GM12875 (cell line): ENCODE results near the gene NOTCH1.

Source experiments
- H3K4me3 ChIP-seq: one replicate; pipeline ENCODE4 v1.5.1; 2011; ENCODE audit warnings: low read depth, low read length, control low read depth
- CTCF ChIP-seq: IDR thresholded peaks from 2 replicates; pipeline ENCODE4 v1.5.1; 2011; ENCODE audit warnings: low read depth, mild to moderate bottlenecking, control low read depth, inconsistent platforms, low read length, moderate library complexity, borderline replicate concordance; ENCODE audit not compliant: insufficient read depth

The NOTCH1 gene

GRCh38 chr9:136546697-136547501 lies 1.1 kb upstream of the NOTCH1 start:
- TF ChIP-seq CTCF, result no peak
- H3K4me3 ChIP-seq, result peak overlapping the region; percentile 63

- no peak for TF ChIP-seq CTCF
- H3K4me3 ChIP-seq, result peak overlapping the region; percentile 74
These were observed 220 bp downstream of the NOTCH1 start for GRCh38 chr9:136545692-136545964.

- peak overlapping the region; percentile 74 for H3K4me3 ChIP-seq
- no peak for TF ChIP-seq CTCF
These were observed 720 bp downstream of the NOTCH1 start for GRCh38 chr9:136544964-136545691.

GRCh38 chr9:136544548-136544963 lies 1.3 kb downstream of the NOTCH1 start:
- H3K4me3 ChIP-seq, result peak overlapping the region; percentile 74
- TF ChIP-seq CTCF, result no peak

- no peak for TF ChIP-seq CTCF
- H3K4me3 ChIP-seq, result peak overlapping the region; percentile 74
These were observed 1.9 kb downstream of the NOTCH1 start for GRCh38 chr9:136543830-136544547.

- TF ChIP-seq CTCF, result no peak
- H3K4me3 ChIP-seq, result no peak overlapping the region
These were observed 2.6 kb downstream of the NOTCH1 start for GRCh38 chr9:136543280-136543679.
